NB4 (cell line): Measurements from ENCODE around the gene C19orf47.

ENCODE experiments used
- POLR2A ChIP-seq: IDR thresholded peaks from 2 replicates; pipeline ENCODE4 v1.6.1; 2011; ENCODE audit warnings: mild to moderate bottlenecking; ENCODE audit not compliant: insufficient read length; ENCODE audit errors: extremely low read depth
- TF ChIP-seq, protein P1 (sequence below): IDR thresholded peaks from 2 replicates; pipeline ENCODE4 v1.6.1; 2011; ENCODE audit warnings: low read depth, low read length
- TF ChIP-seq, protein P2 (sequence below): IDR thresholded peaks from one replicate; pipeline ENCODE4 v1.5.1; 2012; ENCODE audit warnings: low read depth, low read length

DNA sequence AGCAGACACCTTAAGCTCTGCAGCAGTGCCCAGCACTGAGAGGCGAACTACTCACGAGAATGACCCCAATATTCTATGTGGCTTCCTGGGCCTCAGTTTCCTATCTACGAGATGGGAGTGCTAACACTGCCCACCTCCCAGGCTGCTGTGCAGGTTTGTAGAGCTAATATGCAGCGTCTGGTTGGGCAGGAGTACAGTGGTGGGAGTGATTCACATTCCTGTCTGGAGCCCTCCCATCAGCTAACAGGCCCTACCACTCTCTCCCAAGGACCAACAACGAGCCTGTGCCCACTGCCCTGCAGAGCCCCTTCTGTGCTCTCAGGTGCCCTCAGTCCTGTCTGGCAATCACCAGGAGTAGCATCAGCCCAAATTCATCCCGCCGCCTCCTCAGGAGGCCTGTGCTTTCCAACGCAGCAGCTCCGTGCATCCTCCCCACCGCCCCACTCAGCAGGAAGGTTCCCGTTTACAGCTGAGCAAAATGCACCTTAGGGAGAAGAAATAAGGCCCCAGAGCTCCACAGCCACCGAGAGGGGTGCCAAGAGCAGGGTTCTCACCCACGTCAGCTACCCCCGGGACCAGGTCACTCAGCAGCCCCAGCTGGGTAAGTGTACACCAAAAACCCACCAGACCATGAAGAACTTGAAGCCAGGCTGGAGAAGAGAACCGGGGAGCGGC, 69.7 kb downstream of the C19orf47 start:
- TF ChIP-seq, protein P1, sequence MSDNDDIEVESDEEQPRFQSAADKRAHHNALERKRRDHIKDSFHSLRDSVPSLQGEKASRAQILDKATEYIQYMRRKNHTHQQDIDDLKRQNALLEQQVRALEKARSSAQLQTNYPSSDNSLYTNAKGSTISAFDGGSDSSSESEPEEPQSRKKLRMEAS, result no peak
- TF ChIP-seq, protein P2, sequence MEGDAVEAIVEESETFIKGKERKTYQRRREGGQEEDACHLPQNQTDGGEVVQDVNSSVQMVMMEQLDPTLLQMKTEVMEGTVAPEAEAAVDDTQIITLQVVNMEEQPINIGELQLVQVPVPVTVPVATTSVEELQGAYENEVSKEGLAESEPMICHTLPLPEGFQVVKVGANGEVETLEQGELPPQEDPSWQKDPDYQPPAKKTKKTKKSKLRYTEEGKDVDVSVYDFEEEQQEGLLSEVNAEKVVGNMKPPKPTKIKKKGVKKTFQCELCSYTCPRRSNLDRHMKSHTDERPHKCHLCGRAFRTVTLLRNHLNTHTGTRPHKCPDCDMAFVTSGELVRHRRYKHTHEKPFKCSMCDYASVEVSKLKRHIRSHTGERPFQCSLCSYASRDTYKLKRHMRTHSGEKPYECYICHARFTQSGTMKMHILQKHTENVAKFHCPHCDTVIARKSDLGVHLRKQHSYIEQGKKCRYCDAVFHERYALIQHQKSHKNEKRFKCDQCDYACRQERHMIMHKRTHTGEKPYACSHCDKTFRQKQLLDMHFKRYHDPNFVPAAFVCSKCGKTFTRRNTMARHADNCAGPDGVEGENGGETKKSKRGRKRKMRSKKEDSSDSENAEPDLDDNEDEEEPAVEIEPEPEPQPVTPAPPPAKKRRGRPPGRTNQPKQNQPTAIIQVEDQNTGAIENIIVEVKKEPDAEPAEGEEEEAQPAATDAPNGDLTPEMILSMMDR, result no peak
- TF ChIP-seq POLR2A, result no peak
